ENCODE data around the gene CFAP57.
A peak's percentile ranks its signal among the peaks of the same experiment; 100 is the strongest.

Gene CFAP57

GRCh38 chr1:43177691-43178090 is 5.6 kb downstream of the CFAP57 start:
- DNase-seq (ENCODE audit: insufficient read length) (no peak), FAIRE-seq (no peak)
- TF ChIP-seq POLR2AphosphoS5 (IDR thresholded peaks at IDR 0.05; ENCODE audit: low read depth, low read length): no peak
- TF ChIP-seq TAF1 (IDR thresholded peaks at IDR 0.05; ENCODE audit: borderline replicate concordance, low read depth, low read length): no peak
- no peak for TF ChIP-seq POLR2A (IDR thresholded peaks at IDR 0.05; ENCODE audit: low read depth, low read length)

GRCh38 chr1:43184388-43184787 is 12.3 kb downstream of the CFAP57 start:
- TF ChIP-seq POLR2A (IDR thresholded peaks at IDR 0.05; ENCODE audit: low read depth, low read length) (no peak), TAF1 (IDR thresholded peaks at IDR 0.05; ENCODE audit: borderline replicate concordance, low read depth, low read length) (no peak), POLR2AphosphoS5 (IDR thresholded peaks at IDR 0.05; ENCODE audit: low read depth, low read length) (no peak)
- no peak for DNase-seq (ENCODE audit: insufficient read length)
- no peak for FAIRE-seq

- TF ChIP-seq POLR2A (IDR thresholded peaks at IDR 0.05; ENCODE audit: low read depth, low read length) (no peak), TAF1 (IDR thresholded peaks at IDR 0.05; ENCODE audit: borderline replicate concordance, low read depth, low read length) (no peak), POLR2AphosphoS5 (IDR thresholded peaks at IDR 0.05; ENCODE audit: low read depth, low read length) (no peak)
- no peak for FAIRE-seq
- no peak for DNase-seq (ENCODE audit: insufficient read length)
Measured at GRCh38 chr1:43184995-43185394, 12.9 kb downstream of the CFAP57 start.

- TF ChIP-seq POLR2AphosphoS5 (IDR thresholded peaks at IDR 0.05; ENCODE audit: low read depth, low read length) (no peak), POLR2A (IDR thresholded peaks at IDR 0.05; ENCODE audit: low read depth, low read length) (no peak), TAF1 (IDR thresholded peaks at IDR 0.05; ENCODE audit: borderline replicate concordance, low read depth, low read length) (no peak)
- no peak for DNase-seq (ENCODE audit: insufficient read length)
- FAIRE-seq: no peak
Measured at GRCh38 chr1:43188106-43188505, 16.0 kb downstream of the CFAP57 start.

GRCh38 chr1:43194509-43194908 is 22.4 kb downstream of the CFAP57 start:
- FAIRE-seq: no peak

GRCh38 chr1:43197343-43198127 is 25.4 kb downstream of the CFAP57 start:
- FAIRE-seq: no peak

More at GRCh38 chr1:43194509-43194908, 22.4 kb downstream of the CFAP57 start:
- DNase-seq (ENCODE audit: insufficient read length): no peak
- no peak for TF ChIP-seq POLR2A (IDR thresholded peaks at IDR 0.05; ENCODE audit: low read depth, low read length)
- no peak for TF ChIP-seq TAF1 (IDR thresholded peaks at IDR 0.05; ENCODE audit: borderline replicate concordance, low read depth, low read length)
- no peak for TF ChIP-seq POLR2AphosphoS5 (IDR thresholded peaks at IDR 0.05; ENCODE audit: low read depth, low read length)

GRCh38 chr1:43199093-43199726 is 27.1 kb downstream of the CFAP57 start:
- FAIRE-seq: peak; percentile 97
- TF ChIP-seq POLR2A (IDR thresholded peaks at IDR 0.05; ENCODE audit: low read depth, low read length): peak; percentile 67
- peak; percentile 66; the same call in 1 of the 2 replicates for TF ChIP-seq TAF1 (IDR thresholded peaks at IDR 0.05; ENCODE audit: borderline replicate concordance, low read depth, low read length)
- TF ChIP-seq POLR2AphosphoS5 (IDR thresholded peaks at IDR 0.05; ENCODE audit: low read depth, low read length): peak; percentile 41
- peak; percentile 31 for DNase-seq (ENCODE audit: insufficient read length)

More at GRCh38 chr1:43197343-43198127, 25.4 kb downstream of the CFAP57 start:
- no peak for DNase-seq (ENCODE audit: insufficient read length)
- TF ChIP-seq POLR2A (IDR thresholded peaks at IDR 0.05; ENCODE audit: low read depth, low read length) (no peak), TAF1 (IDR thresholded peaks at IDR 0.05; ENCODE audit: borderline replicate concordance, low read depth, low read length) (no peak), POLR2AphosphoS5 (IDR thresholded peaks at IDR 0.05; ENCODE audit: low read depth, low read length) (no peak)

- DNase-seq (ENCODE audit: insufficient read length): no peak
- TF ChIP-seq POLR2AphosphoS5 (IDR thresholded peaks at IDR 0.05; ENCODE audit: low read depth, low read length) (no peak), POLR2A (IDR thresholded peaks at IDR 0.05; ENCODE audit: low read depth, low read length) (no peak), TAF1 (IDR thresholded peaks at IDR 0.05; ENCODE audit: borderline replicate concordance, low read depth, low read length) (no peak)
- no peak for FAIRE-seq
Measured at GRCh38 chr1:43203859-43204258, 31.7 kb downstream of the CFAP57 start.

- peak; percentile 46 for FAIRE-seq
- no peak for TF ChIP-seq TAF1 (IDR thresholded peaks at IDR 0.05; ENCODE audit: borderline replicate concordance, low read depth, low read length)
- no peak for TF ChIP-seq POLR2A (IDR thresholded peaks at IDR 0.05; ENCODE audit: low read depth, low read length)
- no peak for TF ChIP-seq POLR2AphosphoS5 (IDR thresholded peaks at IDR 0.05; ENCODE audit: low read depth, low read length)
- DNase-seq (ENCODE audit: insufficient read length): no peak
Measured at GRCh38 chr1:43204394-43204793, 32.3 kb downstream of the CFAP57 start.

- FAIRE-seq (no peak), DNase-seq (ENCODE audit: insufficient read length) (no peak)
- TF ChIP-seq TAF1 (IDR thresholded peaks at IDR 0.05; ENCODE audit: borderline replicate concordance, low read depth, low read length): no peak
- no peak for TF ChIP-seq POLR2AphosphoS5 (IDR thresholded peaks at IDR 0.05; ENCODE audit: low read depth, low read length)
- no peak for TF ChIP-seq POLR2A (IDR thresholded peaks at IDR 0.05; ENCODE audit: low read depth, low read length)
Measured at GRCh38 chr1:43205671-43206070, 33.5 kb downstream of the CFAP57 start.

GRCh38 chr1:43206600-43207228 is 34.6 kb downstream of the CFAP57 start:
- DNase-seq (ENCODE audit: insufficient read length): no peak
- FAIRE-seq: no peak
- TF ChIP-seq POLR2A (IDR thresholded peaks at IDR 0.05; ENCODE audit: low read depth, low read length) (no peak), POLR2AphosphoS5 (IDR thresholded peaks at IDR 0.05; ENCODE audit: low read depth, low read length) (no peak), TAF1 (IDR thresholded peaks at IDR 0.05; ENCODE audit: borderline replicate concordance, low read depth, low read length) (no peak)
